ENCODE measurements around the gene ABT1. TPM values are rescaled to one million over a fixed set of nuclear protein-coding genes. Genes with fewer than 3 reads are reported as not detected.
A peak's percentile ranks its signal among the peaks of the same experiment; 100 is the strongest.

The ABT1 gene
- total and polyA plus RNA-seq, 4 experiments from 2014 or later, result 33.5 to 63.9 (median 42.4) TPM

DNA sequence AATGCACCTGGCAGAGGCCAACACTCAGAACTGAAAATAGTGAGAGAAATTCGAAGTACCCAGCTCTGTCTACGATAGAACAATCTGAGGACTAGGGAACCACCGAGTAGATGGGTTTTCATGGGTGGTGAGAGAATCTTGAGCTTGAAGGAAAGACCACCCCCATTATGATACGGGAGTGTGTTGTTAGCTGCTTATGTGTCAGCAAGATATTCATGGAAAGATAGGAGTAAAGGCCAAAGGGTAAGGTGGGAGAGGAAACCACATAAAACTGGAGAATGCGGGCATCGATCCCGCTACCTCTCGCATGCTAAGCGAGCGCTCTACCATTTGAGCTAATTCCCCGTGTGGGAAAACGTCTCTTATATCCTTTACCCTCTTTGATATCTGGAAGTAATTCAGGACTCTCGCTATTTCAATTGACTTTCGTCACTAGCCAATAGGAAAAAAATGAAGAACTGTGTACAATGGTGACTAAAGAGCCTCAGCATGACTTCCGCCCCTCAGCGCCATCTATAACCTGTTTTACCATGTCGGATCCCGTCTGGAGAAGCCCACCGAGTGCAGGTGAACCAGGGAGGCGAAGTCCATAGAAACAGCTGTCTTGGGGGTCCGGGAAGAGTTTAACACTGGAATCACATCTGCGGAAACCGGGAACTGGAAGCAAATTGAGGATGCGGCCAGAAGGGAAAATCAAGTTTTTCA, 25.0 kb upstream of the ABT1 start:
- POLR2A ChIA-PET (ENCODE audit: partially characterized antibody), result interaction anchor here (0.6 to 6.0 kb wide), 17 partner anchors 15 to 448 kb away, joined by 3 to 80 read pairs (median 4); partner anchors contain the start of gene HMGN4
- H3K27me3 ChIP-seq (ENCODE audit: insufficient read depth, low read length), result no peaks in the 10 kb centered on the region
- H3K4me1 ChIP-seq (ENCODE audit: insufficient read depth, low read length), result peaks cover 12% of the 10 kb centered on the region
- Mint-ChIP-seq H3K36me3 (peaks cover 0 to 20% of the 10 kb centered on the region in 2 donors), H3K4me1 (peaks cover 17 to 45% (median 27%) of the 10 kb centered on the region in 4 donors), H3K27ac (peak overlapping the region; percentile 92 to 100 (median 94)), H3K27me3 (peaks cover 0 to 10% of the 10 kb centered on the region in 2 donors), H3K9me3 (peaks cover 0 to 20% (median 4%) of the 10 kb centered on the region in 8 donors), H3K4me3 (peak overlapping the region; percentile 88 to 95 (median 91))
- DNase-seq, result peak; percentile 65 to 74 (median 70)
- H3K4me3 ChIP-seq (ENCODE audit: low read length in 2 of 2), result peak overlapping the region in 1 of 2 donors; percentile 12
- CTCF ChIA-PET (ENCODE audit: partially characterized antibody), result interaction anchor here (0.7 to 8.4 kb wide), 19 partner anchors 8 to 665 kb away, joined by 3 to 116 read pairs (median 4); partner anchors contain the start of gene HMGN4
- H3K9me3 ChIP-seq (ENCODE audit: control insufficient read depth in 1 of 2, low read length in 2 of 2), result no peaks in the 10 kb centered on the region
- intact Hi-C loops (cut with micrococcal nuclease), result loop anchor here (1.0 kb wide), 6 partner anchors 25 to 508 kb away; partner anchors contain the start of genes ABT1 and HMGN4
- H3K27ac ChIP-seq (ENCODE audit: low read depth, low read length), result no peak overlapping the region
- H3K36me3 ChIP-seq (ENCODE audit: insufficient read depth, low read length), result no peaks in the 10 kb centered on the region

DNA sequence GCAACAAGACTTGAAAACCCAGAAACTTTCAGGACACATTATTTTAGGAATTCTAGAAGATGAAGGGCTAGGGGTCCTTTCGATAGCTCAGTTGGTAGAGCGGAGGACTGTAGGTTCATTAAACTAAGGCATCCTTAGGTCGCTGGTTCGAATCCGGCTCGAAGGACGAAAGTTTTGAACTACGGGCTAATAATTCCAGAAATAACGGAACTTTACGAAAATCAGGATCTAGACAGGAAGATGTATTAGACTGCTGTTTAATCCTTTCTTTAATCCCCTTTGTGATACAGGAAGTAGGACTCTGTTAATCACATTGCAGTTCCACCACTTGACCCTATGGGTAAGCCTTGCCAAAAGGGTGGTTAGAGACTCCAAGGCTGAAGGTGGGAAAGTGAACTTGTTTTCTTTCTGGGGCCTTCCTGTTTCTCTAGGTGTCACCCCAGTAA, 21.2 kb upstream of the ABT1 start:
- CTCF ChIA-PET (ENCODE audit: partially characterized antibody), result interaction anchor here (1.5 to 8.4 kb wide), 2 partner anchors 18 to 233 kb away, joined by 3 to 116 read pairs; no protein-coding TSS in a partner anchor
- peaks cover 0 to 5% of the 10 kb centered on the region in 2 donors for H3K27me3 Mint-ChIP-seq
- peak overlapping the region in 1 of 7 donors; percentile 96 for H3K27ac Mint-ChIP-seq
- no peaks in the 10 kb centered on the region for H3K36me3 ChIP-seq (ENCODE audit: insufficient read depth, low read length)
- peaks cover 0 to 28% (median 9%) of the 10 kb centered on the region in 8 donors for H3K9me3 Mint-ChIP-seq
- no peak overlapping the region for H3K27ac ChIP-seq (ENCODE audit: low read depth, low read length)
- H3K9me3 ChIP-seq (ENCODE audit: control insufficient read depth in 1 of 2, low read length in 2 of 2), result peaks cover 0 to 6% of the 10 kb centered on the region in 2 donors
- no peaks in the 10 kb centered on the region for H3K27me3 ChIP-seq (ENCODE audit: insufficient read depth, low read length)
- intact Hi-C loops (cut with micrococcal nuclease), result no loop called here
- H3K4me3 Mint-ChIP-seq, result peak overlapping the region in 1 of 8 donors; percentile 5
- peaks cover 17 to 41% (median 28%) of the 10 kb centered on the region in 4 donors for H3K4me1 Mint-ChIP-seq
- H3K4me3 ChIP-seq (ENCODE audit: low read length in 2 of 2), result no peak overlapping the region
- peaks cover 22% of the 10 kb centered on the region for H3K4me1 ChIP-seq (ENCODE audit: insufficient read depth, low read length)
- peaks cover 0 to 14% of the 10 kb centered on the region in 2 donors for H3K36me3 Mint-ChIP-seq
- POLR2A ChIA-PET (ENCODE audit: partially characterized antibody), result interaction anchor here (0.5 to 2.1 kb wide), 5 partner anchors 20 to 359 kb away, joined by 3 to 8 read pairs (median 4); a partner anchor contains a TSS
- DNase-seq, result no peak

GRCh38 chr6:26576407-26576843, 20.3 kb upstream of the ABT1 start:
- intact Hi-C loops (cut with micrococcal nuclease), result no loop called here
- Mint-ChIP-seq H3K4me1 (peaks cover 16 to 39% (median 27%) of the 10 kb centered on the region in 4 donors), H3K27ac (peak overlapping the region in 4 of 7 donors; percentile 2 to 97 (median 94)), H3K9me3 (peaks cover 0 to 28% (median 9%) of the 10 kb centered on the region in 8 donors), H3K36me3 (peaks cover 0 to 14% of the 10 kb centered on the region in 2 donors), H3K27me3 (peaks cover 2 to 5% of the 10 kb centered on the region in 2 donors), H3K4me3 (peak overlapping the region; percentile 43 to 93 (median 88))
- H3K27ac ChIP-seq (ENCODE audit: low read depth, low read length), result no peak overlapping the region
- H3K27me3 ChIP-seq (ENCODE audit: insufficient read depth, low read length), result no peaks in the 10 kb centered on the region
- peaks cover 0 to 6% of the 10 kb centered on the region in 2 donors for H3K9me3 ChIP-seq (ENCODE audit: control insufficient read depth in 1 of 2, low read length in 2 of 2)
- CTCF ChIA-PET (ENCODE audit: partially characterized antibody), result interaction anchor here (1.0 to 8.4 kb wide), 5 partner anchors 8 to 235 kb away, joined by 3 to 116 read pairs (median 5); no protein-coding TSS in a partner anchor
- H3K4me3 ChIP-seq (ENCODE audit: low read length in 2 of 2), result peak overlapping the region in 1 of 2 donors; percentile 71
- H3K4me1 ChIP-seq (ENCODE audit: insufficient read depth, low read length), result peaks cover 22% of the 10 kb centered on the region
- no peak for DNase-seq
- POLR2A ChIA-PET (ENCODE audit: partially characterized antibody), result interaction anchor here (0.7 to 2.1 kb wide), 10 partner anchors 7 to 267 kb away, joined by 3 to 8 read pairs (median 4); no protein-coding TSS in a partner anchor
- no peaks in the 10 kb centered on the region for H3K36me3 ChIP-seq (ENCODE audit: insufficient read depth, low read length)

DNA sequence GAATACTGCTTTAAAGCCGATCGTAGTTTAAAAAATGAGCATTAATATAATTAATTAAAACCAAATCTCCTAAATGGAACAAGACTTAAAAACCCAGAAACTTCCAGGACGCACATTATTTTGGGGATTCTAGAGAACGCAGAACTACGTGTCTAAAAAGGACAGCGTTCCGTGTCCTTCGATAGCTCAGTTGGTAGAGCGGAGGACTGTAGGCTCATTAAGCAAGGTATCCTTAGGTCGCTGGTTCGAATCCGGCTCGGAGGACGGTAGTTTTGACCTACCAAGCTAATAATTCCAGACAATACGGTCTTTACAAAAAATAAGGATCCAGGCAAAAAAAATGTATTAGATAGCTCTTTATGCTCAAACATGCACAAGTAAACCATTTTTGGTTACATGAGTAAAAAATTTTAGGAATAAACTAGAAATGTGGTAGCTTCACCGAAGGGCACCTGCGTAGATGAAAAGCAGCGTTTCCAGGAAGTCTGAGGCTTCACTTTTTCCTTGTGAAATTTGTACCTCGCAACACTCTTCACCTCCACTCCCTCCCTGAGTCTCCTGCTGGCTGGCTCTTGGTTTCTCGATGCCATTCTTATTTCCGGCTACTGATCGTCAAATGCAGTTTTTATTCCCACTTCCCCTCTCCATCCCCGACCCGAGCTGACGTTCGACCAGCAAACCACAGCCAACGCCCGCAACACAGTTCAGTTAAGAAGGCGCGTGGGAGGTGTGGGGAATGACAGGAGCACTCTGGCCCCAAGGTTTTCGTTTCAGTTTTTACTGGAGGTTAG, 19.6 kb upstream of the ABT1 start:
- H3K9me3 Mint-ChIP-seq, result peaks cover 0 to 22% (median 9%) of the 10 kb centered on the region in 8 donors
- peaks cover 9 to 32% (median 21%) of the 10 kb centered on the region in 4 donors for H3K4me1 Mint-ChIP-seq
- H3K9me3 ChIP-seq (ENCODE audit: control insufficient read depth in 1 of 2, low read length in 2 of 2), result peaks cover 0 to 6% of the 10 kb centered on the region in 2 donors
- peaks cover 18% of the 10 kb centered on the region for H3K4me1 ChIP-seq (ENCODE audit: insufficient read depth, low read length)
- ChIA-PET POLR2A (ENCODE audit: partially characterized antibody) (interaction anchor here (0.7 to 2.1 kb wide), 11 partner anchors 8 to 1287 kb away, joined by 3 to 8 read pairs (median 4); no protein-coding TSS in a partner anchor), CTCF (ENCODE audit: partially characterized antibody) (interaction anchor here (1.0 to 8.4 kb wide), 5 partner anchors 9 to 236 kb away, joined by 3 to 116 read pairs (median 5); no protein-coding TSS in a partner anchor)
- H3K4me3 Mint-ChIP-seq, result peak overlapping the region; percentile 79 to 93 (median 90)
- no peaks in the 10 kb centered on the region for H3K27me3 ChIP-seq (ENCODE audit: insufficient read depth, low read length)
- H3K27ac Mint-ChIP-seq, result peak overlapping the region; percentile 62 to 97 (median 89)
- H3K36me3 ChIP-seq (ENCODE audit: insufficient read depth, low read length), result no peaks in the 10 kb centered on the region
- peaks cover 2 to 3% of the 10 kb centered on the region in 2 donors for H3K27me3 Mint-ChIP-seq
- intact Hi-C loops (cut with micrococcal nuclease), result loop anchor here (1.0 kb wide), 1 partner anchor 19 kb away; the partner anchor contains the start of gene ABT1
- no peak overlapping the region for H3K27ac ChIP-seq (ENCODE audit: low read depth, low read length)
- peak; percentile 53 to 70 (median 56) for DNase-seq
- H3K4me3 ChIP-seq (ENCODE audit: low read length in 2 of 2), result peak overlapping the region; percentile 38 to 71
- peaks cover 0 to 7% of the 10 kb centered on the region in 2 donors for H3K36me3 Mint-ChIP-seq

DNA sequence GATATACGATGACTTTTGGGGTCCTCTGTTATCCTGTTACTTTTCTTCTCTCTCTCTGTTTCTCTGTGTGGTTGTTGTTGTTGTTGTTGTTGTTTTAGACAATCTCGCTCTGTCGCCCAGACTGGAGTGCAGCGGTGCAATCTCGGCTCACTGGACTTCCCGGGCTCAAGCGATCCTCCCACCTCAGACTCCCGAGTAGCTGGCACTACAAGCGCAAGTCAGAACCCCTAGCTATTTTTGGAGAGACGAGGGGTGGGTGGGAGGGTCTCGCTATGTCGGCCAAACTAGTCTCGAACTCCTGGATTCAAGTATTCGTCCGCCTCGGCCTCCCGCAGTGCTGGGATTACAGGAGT, 19.1 kb upstream of the ABT1 start:
- H3K27ac Mint-ChIP-seq, result peak overlapping the region in 5 of 7 donors; percentile 78 to 97 (median 93)
- peaks cover 0 to 6% of the 10 kb centered on the region in 2 donors for H3K9me3 ChIP-seq (ENCODE audit: control insufficient read depth in 1 of 2, low read length in 2 of 2)
- H3K4me1 Mint-ChIP-seq, result peaks cover 8 to 28% (median 18%) of the 10 kb centered on the region in 4 donors
- peaks cover 0 to 7% of the 10 kb centered on the region in 2 donors for H3K36me3 Mint-ChIP-seq
- CTCF ChIA-PET (ENCODE audit: partially characterized antibody), result interaction anchor here (1.0 to 8.4 kb wide), 5 partner anchors 8 to 236 kb away, joined by 3 to 116 read pairs (median 4); no protein-coding TSS in a partner anchor
- peaks cover 0 to 19% (median 9%) of the 10 kb centered on the region in 8 donors for H3K9me3 Mint-ChIP-seq
- no peak overlapping the region for H3K27ac ChIP-seq (ENCODE audit: low read depth, low read length)
- DNase-seq, result no peak
- H3K27me3 ChIP-seq (ENCODE audit: insufficient read depth, low read length), result no peaks in the 10 kb centered on the region
- peak overlapping the region; percentile 79 to 93 (median 90) for H3K4me3 Mint-ChIP-seq
- POLR2A ChIA-PET (ENCODE audit: partially characterized antibody), result interaction anchor here (1.0 to 2.0 kb wide), 5 partner anchors 9 to 1287 kb away, joined by 3 to 7 read pairs (median 5); no protein-coding TSS in a partner anchor
- intact Hi-C loops (cut with micrococcal nuclease), result loop anchor here (1.0 kb wide), 1 partner anchor 19 kb away; the partner anchor contains the start of gene ABT1
- no peaks in the 10 kb centered on the region for H3K36me3 ChIP-seq (ENCODE audit: insufficient read depth, low read length)
- peaks cover 3% of the 10 kb centered on the region in 2 donors for H3K27me3 Mint-ChIP-seq
- H3K4me3 ChIP-seq (ENCODE audit: low read length in 2 of 2), result peak overlapping the region; percentile 38 to 71
- H3K4me1 ChIP-seq (ENCODE audit: insufficient read depth, low read length), result peaks cover 15% of the 10 kb centered on the region

DNA sequence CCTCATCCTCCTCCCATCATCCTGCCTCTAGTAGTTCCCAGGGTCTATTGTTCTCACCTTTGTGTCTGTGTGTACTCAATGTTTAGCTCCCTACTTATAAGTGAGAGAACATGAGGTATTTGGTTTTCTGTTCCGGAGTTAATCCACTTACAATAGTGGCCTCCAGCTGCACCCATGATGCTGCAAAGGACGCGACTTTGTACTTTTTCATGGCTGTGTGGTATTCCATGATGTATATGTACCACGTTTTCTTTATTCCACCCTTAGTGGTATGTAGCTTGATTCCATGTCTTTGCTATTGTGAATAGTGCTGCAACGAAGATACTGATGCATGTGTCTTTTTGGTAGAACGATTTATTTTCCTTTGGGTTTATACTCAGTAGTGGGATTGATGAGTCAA, 18.5 kb upstream of the ABT1 start:
- H3K4me3 ChIP-seq (ENCODE audit: low read length in 2 of 2), result no peak overlapping the region
- no peak overlapping the region for H3K27ac ChIP-seq (ENCODE audit: low read depth, low read length)
- Mint-ChIP-seq H3K27ac (peak overlapping the region in 3 of 7 donors; percentile 12 to 96 (median 55)), H3K4me1 (peaks cover 7 to 25% (median 17%) of the 10 kb centered on the region in 4 donors), H3K4me3 (peak overlapping the region in 6 of 8 donors; percentile 29 to 76 (median 44)), H3K36me3 (peaks cover 0 to 7% of the 10 kb centered on the region in 2 donors), H3K9me3 (peaks cover 0 to 19% (median 9%) of the 10 kb centered on the region in 8 donors), H3K27me3 (peaks cover 3 to 7% of the 10 kb centered on the region in 2 donors)
- H3K9me3 ChIP-seq (ENCODE audit: control insufficient read depth in 1 of 2, low read length in 2 of 2), result peaks cover 0 to 6% of the 10 kb centered on the region in 2 donors
- no peaks in the 10 kb centered on the region for H3K27me3 ChIP-seq (ENCODE audit: insufficient read depth, low read length)
- H3K36me3 ChIP-seq (ENCODE audit: insufficient read depth, low read length), result no peaks in the 10 kb centered on the region
- peaks cover 13% of the 10 kb centered on the region for H3K4me1 ChIP-seq (ENCODE audit: insufficient read depth, low read length)
- POLR2A ChIA-PET (ENCODE audit: partially characterized antibody), result interaction anchor here (0.6 to 1.5 kb wide), 2 partner anchors 13 to 1286 kb away, joined by 3 read pairs; no protein-coding TSS in a partner anchor
- no peak for DNase-seq
- intact Hi-C loops (cut with micrococcal nuclease), result no loop called here
- CTCF ChIA-PET (ENCODE audit: partially characterized antibody), result interaction anchor here (0.9 to 8.4 kb wide), 4 partner anchors 9 to 237 kb away, joined by 3 to 116 read pairs (median 5); no protein-coding TSS in a partner anchor

Data from CD4-positive, alpha-beta memory T cell (primary cell).